HG02885 (cell line): Measurements from ENCODE around the gene MFNG.

Experiments used
- ATAC-seq: cut with Tn5 transposase; IDR thresholded peaks from one replicate; pipeline ENCODE4 v1.9.1; 2021; ENCODE audit warnings: mild to moderate bottlenecking; ENCODE audit not compliant: unreplicated experiment, poor library complexity

Gene MFNG

DNA sequence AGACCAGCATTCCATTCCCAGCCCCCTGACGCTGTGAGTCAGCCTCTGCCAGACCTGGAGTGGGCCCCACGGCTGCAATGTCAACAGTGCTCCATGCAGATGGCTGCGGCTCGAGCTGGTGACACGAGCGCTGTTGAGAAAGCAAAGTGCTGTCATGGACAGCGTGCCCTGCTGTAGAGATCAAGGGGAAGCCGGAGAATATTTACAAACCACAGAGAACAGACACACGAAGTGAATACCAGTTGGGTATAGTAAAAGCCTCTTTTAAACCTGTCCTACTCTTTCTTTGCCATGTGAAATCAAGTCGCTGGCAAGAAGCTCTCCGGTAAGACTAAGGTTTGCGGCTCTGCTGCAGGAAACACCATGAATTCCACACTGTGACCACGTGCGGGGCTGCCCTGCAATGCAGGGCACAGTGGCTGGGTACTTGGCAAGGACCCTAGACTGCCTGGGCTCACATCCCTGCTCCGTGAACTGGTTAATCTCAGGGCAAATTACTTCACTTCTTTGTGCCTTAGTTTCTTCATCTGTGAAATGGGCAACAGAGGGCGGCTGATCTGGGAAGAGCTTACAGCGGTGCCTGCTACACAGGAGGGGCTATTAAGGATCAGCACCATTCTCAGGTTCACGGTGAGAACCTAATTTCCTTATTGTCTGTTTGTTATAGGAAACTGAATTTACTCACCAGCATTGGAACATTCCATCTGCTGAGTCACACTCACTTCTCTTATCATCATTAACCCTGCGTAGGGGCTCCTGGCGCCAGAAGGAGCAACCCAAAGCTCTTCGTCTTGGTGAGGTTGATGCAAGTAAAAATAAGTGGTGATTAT, 31.1 kb downstream of the MFNG start:
- no peak for ATAC-seq

DNA sequence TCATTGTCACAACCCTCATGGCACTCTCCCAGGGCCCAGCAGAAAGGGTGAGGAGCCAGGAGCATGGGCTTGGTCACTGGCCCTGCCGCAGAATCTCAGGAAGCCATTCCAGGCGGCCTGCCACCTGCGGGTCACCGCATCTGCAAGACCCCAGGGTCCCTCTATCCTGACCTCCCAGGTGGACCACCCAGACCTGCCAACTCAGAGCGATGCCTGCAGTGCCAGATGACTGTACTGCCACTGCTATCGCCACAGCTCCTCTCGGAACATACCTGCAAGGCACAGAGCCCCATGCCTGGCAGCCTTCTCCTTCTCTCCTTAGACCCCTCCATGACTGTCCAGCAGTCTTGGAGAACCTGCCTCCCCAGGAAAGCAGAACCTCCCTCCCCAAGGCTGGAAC, 32.5 kb downstream of the MFNG start:
- ATAC-seq, result no peak

DNA sequence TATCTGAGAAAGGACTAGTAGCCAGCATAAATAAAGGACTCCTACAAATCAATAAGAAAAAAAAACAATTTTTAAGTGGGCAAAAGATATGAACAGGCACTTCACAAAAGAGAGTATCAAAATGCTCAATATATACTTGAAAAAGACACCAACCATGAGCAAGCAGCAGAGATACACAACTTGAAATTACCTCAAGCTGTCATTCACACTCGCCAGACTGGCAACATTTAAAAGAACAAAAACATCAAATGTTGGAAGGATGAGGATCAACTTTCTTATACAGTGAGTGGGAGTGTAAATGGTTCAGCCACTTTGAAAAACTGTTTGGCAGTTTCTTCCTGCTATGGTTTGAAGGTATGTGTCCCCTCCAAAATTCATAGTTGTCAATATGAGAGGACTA, 35.0 kb downstream of the MFNG start:
- no peak for ATAC-seq

DNA sequence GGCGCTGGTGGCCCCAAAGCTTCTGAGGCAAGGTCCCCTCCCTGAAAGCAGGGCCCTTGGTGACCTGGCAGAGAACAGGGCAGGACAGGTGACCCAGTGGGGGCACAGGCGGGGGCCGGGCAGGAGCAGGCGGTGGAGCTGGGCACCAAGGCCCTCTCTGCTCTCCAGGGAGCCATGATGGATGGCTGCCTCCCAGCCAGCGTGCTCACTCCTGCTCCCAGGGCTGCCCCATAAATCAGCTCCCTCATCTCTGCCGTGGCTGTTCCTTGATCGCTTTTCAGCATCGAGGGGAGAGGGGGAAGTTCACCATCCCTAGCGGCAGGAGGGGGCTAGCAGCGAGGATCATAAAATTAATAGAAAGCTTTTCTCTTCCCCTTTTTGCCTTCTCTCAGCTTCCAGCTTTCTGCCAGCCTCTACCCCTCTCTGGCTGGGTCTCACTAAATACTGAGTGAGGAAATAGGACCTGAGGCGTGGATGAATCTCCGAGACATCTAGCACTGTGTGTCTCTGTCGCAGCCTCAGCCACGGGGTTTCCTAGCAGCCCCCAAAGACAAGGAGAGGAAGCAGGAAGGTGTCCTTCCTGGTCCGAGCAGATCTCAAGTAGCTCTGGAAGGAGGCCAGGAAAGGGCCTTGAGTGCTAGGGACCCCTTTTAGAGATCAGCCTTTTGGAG, 36.7 kb downstream of the MFNG start:
- ATAC-seq, result no peak

DNA sequence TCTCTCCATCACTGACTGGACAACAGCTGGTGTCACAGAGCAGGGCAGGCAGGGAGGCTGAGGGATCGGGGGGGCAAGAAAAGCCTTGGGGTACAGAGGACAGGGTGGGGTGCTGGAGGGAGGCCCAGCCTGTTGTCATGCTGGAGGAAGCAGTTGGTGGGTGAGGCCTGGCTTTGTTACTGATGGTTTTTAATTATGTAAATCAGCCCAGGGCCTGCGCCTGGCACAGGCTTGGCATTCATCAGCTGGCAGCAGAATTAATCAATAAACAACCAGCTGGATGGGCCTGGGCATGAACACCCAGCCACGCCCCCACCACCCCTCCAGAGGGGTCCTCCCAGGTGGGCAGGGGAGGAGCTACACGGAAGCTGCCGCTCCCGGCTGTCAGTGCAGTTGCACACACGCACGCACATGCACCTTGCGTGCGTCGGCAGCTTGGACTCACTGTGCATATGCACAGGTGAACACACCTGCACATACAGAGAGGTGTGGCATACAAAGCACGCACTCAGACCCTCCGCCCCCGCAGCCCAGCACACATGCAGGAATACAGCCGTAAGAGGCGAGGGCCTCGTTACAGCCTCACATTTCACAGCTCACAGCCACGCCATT, 37.6 kb downstream of the MFNG start:
- no peak for ATAC-seq

DNA sequence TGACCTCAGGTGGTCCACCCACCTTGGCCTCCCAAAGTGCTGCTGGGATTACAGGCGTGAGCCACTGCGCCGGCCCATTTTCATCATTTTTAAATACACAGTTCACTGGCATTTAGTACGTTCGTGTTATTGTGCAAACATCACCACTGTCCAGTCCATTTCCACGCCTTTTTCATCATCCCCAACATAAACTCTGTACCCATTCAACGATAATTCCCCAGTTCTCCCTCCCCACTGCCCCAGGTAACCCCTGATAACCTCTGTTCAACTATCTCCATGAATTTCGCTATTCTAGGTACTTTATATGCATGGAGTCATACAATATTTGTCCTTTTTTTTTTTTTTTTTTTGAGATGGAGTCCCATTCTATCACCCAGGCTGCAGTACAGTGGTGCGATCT, 40.7 kb downstream of the MFNG start:
- no peak for ATAC-seq

DNA sequence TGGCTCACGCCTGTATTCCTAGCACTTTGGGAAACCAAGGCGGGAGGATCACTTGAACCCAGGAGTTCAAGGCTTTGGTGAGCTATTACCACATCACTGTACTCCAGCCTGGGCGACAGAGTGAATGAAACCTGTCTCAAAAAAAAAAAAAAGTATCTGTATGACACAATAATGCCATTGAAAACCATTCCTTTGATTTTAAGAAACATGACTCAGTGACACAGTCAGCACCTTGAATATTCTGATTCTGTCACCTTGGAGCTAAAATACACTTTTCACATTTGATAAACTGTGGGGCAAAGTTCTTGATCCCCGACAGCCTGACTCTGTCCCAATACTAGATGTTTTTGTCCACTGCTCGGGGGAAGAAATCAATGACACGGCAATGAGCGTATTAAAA, 42.2 kb downstream of the MFNG start:
- no peak for ATAC-seq

DNA sequence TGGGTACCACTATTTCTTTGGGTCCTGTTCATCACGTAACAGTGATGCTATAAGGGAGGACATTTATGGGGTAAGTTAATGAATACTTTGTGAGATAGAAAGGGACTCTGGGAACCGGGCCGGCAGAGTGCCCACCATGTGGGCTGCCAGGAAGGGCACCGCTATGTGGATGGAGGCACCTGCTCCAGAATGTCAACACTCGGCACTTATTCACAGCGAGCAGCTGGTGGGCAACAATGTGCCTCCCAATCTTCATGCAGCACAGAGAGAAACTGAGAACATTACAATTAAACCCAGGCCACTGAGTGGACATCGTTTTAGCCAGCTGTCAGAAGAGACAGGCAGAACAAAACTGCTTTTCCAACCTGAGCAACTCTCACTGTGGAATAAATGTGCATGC, 43.1 kb downstream of the MFNG start:
- ATAC-seq, result no peak

DNA sequence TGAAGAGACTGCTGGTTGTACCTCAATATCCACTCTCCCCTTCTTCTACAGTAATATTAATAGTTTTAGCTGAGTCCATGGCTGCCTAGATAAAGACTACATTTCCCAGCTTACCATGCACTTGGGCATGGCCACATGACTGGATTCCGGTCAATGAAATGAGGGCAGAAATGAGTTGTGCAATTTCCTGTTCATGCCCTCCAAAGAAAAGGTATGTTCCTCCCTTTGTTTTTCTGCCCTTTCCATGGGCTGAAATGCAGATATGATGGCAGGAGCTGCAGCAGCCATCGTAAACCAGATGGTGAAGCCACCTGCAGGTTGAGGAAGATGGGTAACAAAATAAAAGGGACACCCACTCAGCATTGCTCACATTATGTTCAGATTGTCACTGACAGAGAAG, 43.6 kb downstream of the MFNG start:
- no peak for ATAC-seq

DNA sequence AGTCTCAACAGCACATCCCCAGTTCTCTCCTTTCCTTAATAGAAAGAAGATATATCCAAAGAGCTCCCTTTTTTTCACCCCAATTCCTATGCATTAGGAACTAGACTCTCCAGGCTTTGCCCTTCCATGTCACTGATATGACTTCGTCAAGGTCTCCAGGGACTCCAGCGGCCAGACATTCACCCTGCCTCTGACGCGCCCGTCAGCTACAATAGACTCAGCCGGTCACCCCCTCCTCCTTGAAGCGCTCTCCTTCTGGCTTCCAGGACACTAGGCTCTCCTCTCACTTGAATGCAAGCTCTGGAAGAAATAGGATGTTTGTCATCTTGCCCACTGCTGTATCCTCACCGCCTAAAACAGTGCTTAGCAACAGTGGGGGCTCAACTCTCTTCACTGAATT, 44.0 kb downstream of the MFNG start:
- no peak for ATAC-seq

DNA sequence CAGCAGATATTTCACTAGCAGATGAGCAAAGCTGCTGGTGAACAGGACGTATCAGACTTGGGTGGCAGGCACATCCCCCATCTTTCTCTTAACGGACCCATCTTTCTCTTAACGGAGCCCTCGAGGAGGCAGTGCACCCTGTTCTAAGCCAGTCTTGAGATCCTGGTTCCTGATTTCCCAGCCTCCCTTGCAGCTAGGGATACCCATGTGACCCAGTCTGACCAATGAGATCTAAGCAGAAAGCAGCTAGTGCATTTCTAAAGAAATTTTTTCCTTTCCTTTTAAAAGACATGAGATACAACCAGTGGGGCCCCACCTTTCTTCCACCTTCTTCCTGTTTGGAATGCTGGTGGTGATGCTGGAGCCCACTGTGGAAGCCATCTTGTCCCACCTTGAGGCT, 45.3 kb downstream of the MFNG start:
- ATAC-seq, result no peak

DNA sequence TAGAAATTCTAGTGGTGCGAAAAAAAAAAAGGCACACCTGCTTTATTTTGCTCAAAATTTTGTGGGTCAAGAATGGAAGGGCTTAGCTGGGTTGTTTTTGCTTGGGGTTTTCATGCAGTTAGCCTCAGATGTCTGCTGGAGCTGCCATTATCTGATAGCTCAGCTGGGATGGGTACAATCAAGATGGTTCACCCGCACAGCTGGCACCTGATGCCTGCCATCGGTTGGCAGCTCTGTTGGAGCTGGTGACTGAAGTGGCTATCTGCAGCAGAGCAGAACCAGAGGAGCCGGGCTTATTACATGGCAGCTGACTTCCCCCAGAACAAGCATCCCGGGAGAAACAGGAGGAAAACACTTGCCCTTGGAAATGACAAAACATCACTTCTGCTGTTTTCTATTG, 46.8 kb downstream of the MFNG start:
- ATAC-seq, result no peak

DNA sequence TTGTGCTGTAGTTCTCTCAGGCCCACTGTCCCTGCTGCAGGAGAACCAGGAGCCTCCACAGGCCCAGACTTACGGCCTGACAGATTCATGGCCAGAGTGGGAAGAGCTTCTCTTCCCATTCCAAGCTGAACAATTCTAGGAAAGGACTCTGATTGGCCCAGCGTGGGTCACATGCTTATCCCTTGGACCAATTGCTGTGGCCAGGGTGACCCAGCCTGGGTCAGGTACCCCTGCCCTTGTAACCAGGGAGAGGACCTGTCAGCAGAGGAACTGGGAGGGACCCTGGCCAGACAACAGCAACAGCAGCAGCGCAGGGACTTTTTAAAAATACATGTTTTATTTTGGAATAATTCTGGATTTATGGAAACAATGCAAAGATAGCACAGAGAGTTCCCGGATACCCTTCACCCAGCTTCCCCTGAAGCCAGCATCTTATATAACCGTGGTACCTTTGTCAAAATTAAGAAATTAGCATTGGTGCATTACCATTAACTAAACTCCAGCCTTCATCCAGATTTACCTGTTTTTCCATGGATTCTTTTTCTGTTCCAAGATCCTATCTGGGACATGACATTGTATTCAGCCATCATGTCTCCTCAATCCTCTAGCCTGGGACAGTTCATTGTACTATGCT, 50.1 kb downstream of the MFNG start:
- no peak for ATAC-seq

DNA sequence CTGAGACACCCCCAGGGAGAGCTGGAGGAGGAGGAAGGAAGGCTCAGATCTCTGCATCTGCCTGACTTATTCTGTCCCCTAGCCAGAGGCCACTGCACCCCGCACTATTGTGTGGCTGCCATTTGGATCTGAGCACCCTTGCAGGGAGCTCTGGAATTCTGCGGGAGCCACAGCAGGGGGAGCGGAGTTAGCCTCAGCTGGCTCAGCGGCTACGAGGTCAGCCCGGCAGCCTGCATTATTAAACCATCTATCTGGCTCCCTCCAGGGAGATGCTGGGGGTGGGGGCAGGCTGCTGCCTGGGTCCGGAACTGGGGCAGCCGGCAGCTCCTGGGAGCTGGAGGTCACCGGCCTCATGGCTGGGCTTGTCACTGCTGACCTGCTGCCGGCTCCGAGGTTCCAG, 52.4 kb downstream of the MFNG start:
- ATAC-seq, result no peak

DNA sequence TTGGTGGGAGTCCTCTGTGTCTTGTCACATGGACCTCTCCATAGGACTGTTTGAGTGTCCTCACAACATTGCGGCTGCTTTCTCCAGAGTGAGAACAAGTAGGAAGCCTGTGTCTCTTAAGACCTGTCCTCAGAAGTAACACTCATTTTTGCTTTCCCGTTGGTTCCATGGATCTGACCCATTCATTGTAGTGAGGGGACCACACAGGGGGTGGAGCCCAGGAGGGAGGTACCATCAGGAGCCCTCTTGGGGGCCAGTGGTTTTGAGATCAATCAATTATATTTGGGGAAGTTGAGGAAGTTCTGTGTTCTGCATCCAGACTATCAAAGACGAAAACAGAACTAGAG, 53.5 kb downstream of the MFNG start:
- ATAC-seq, result no peak

DNA sequence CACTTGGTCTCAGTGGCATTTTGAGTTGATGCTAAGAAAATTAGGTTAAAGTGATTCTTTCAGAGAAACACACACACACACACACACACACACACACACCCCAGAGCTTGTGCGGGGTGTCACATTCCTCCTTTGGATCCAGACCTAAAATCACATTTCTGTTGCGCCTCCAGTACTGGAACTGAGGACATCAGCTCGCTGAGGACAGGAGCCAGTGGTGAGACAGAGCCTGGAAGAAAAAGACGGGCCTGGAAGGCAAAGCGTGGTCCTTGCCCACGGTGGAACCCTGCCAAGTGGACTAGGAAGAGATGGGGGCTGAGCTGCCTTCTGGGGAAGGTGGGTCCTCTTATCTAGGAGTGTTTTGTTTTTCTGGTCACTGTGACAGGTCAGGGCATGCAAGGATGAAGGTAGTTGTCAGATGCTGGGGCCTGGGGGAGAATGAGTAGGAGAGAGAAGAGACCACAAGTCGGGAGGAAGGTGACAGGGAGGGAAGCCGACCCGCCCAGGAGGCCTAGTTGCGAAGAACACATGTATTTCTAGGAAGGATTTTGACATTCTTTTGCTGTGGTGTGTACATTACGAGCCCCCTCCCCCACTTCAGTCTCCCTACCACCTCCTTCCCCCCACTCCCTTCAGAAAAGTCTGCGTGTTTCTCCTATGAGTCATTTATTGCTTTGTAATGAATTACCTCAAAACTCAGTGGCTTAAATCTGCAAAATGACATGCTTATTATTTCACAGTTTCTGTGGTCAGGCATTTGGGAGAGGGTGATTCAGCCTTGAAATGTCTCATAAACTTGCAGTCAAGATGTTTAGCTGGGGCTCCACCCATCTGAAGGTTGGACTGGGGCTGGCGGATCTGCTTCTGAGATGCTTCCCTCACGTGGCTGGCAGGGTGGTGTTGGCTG, 54.1 kb downstream of the MFNG start:
- ATAC-seq, result no peak

DNA sequence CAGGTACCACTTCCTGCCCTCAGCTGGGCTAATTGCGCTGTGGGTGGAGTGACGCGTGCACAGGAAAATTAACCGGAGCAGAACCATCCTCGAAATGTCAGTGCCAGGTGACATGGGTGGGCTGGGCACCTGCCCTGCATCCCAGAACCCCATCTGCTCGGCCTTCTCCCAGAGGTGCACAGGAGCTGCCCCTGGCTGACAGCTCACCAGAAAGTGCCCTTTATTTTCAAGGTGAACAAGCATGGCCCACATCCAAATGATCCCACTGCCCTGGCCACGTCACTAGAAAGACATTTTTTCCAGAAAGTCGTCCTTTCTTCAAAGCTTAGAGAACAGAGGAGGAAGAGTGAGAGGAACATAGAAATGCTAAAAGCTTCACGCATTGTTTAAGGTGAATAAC, 54.8 kb downstream of the MFNG start:
- ATAC-seq, result no peak

DNA sequence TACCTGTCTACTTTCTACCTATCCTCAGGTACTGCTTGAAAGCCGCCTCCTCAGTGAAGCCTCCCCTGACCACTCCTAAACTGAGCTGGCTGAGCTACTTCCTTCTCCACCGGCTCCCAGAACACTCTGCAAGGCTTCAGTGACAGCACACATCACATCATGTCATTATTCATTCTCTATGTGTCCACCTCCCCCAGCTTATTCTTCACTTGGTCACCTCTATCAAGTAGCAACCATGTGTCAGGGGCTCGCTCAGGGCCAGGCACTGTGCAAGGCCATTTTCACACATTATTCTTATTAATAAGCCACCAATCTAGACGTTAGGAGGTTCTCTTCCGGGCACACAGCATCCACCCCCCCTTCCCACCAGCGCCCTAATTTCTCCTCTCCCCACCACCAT, 55.2 kb downstream of the MFNG start:
- no peak for ATAC-seq

DNA sequence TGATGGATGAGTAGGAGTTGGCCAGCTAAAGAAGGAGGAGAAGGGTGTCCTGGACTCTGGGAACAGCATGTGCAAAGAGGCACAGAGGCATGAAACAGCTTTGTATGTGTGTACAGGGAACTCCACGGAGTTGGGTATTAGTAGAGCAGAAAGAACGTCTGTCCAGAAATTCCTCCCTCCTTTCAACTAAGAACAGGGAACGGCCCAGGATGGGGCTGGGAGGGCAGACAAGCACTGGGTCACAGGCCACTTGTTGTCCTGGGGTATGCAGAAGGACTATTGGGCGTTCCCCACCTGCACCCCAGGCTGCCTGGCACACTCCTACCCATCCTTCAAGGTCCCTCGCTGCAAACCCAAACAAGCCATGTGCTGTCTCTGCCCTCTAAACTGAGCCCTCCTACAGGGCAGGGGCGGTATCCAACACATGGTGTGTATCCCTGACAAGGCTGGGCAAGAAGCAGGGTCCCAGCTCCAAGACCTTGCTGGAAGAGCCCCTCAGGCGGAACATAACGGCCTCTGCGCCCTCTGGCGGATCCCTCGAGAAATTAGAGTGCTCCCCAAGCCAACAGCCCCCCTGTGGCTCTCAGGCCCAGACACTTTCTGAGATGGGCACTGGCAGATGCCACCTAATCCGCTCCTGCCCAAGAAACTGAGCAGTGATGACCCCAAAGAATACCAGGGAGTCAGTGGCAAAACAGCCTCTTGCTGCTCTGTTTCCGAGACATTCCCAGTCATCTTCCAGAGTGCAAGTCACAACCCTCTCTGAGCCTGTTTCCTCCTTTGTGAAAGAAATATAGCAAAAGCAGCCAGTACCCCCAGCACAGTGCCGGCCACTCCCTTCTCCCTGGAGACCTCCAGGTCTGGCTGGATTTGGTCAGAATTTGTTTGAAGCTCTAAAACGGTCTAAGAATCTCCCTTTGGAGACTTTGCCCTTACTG, 57.3 kb downstream of the MFNG start:
- ATAC-seq, result no peak
